Measurements from ENCODE around the gene ZNF717. TPM values are rescaled to one million over a fixed set of nuclear protein-coding genes. Genes with fewer than 3 reads are reported as not detected.
"Not testable (repeated sequence)": the region's sequence is repeated elsewhere in the genome, so short reads cannot be mapped to it uniquely, and the experiment has no call there.

The ZNF717 gene
- 3.7 TPM for polyA plus RNA-seq (2013, experiment 1 of 2)
- polyA plus RNA-seq (2013, experiment 2 of 2) = 4.2 TPM

DNA sequence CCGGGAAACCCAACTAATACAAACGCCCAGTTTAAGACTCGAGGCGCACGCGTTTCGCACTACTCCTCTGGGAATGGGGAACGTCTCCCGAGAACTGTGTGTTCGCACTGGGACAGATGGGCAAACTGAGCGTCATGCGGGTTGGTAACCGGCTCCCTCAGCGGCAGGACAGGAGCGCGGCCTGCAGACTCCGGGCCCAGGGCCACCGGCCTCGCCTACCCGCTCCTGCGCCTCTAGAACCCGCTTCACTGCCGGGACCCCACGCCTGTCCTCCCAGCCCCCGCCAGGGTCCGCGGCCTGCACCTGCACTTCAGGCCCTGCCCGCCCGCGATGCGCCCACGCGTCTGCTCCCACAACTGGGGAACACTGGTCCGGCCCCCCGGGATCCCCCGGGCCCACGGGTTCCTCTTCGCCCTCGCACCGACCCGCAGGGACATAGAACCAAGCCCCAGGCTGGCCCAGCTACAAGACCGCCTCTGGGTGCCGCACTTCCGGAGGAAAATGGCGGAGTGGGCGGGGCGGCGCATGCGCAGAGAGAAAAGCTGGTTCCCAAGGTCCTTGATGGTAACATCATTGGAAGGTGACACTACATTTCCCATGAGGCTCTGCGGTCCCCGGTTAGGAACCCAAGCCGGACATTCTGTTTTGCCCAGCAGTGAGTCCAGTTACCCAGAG, at the start of gene ZNF717:
ZNF717 (minus strand) TSS at position 469 of the 675 bp plus-strand sequence. CDS start 2,187 bp downstream, outside the sequence.
- not testable (repeated sequence) for H3K79me1 ChIP-seq (ENCODE audit: low read length); H3K4me1 ChIP-seq (ENCODE audit: control insufficient read depth, low read depth, low read length); H2BK15ac ChIP-seq (replicated peaks; ENCODE audit: low read depth); H2BK120ac ChIP-seq (ENCODE audit: low read depth, low read length); H3K79me2 ChIP-seq (ENCODE audit: control insufficient read depth, insufficient read depth, low read length); H3K27me3 ChIP-seq (ENCODE audit: insufficient read depth, low read length, poor library complexity); H3K4ac ChIP-seq (ENCODE audit: low read depth, low read length); H2BK5ac ChIP-seq (ENCODE audit: low read length); H4K5ac ChIP-seq (ENCODE audit: low read length); H3K36me3 ChIP-seq (ENCODE audit: control insufficient read depth, insufficient read depth, low read length); H3K27ac ChIP-seq (ENCODE audit: low read depth, low read length); H3K23ac ChIP-seq (ENCODE audit: low read length); H2AK5ac ChIP-seq (ENCODE audit: low read length)
- Histone ChIP-seq H3K4me3 (ENCODE audit: low read length) (peak within 1 kb of the TSS; percentile 9), H3K18ac (ENCODE audit: low read length) (peak within 1 kb of the TSS; percentile 44), H3K56ac (ENCODE audit: low read length) (peak within 1 kb of the TSS; percentile 65), H3K4me2 (ENCODE audit: low read length) (peak within 1 kb of the TSS; percentile 14), H3K9ac (ENCODE audit: low read length) (peak within 1 kb of the TSS; percentile 57), H4K8ac (ENCODE audit: low read depth, low read length) (peak within 1 kb of the TSS; percentile 56)
- DNase-seq = peak; percentile 85
- no CpG with 5 or more reads among the region's 52 CpGs for WGBS (ENCODE audit: extremely low coverage, insufficient coverage, low lambda C conversion rate)

- not testable (repeated sequence) for H3K56ac ChIP-seq (ENCODE audit: low read length); H3K4me2 ChIP-seq (ENCODE audit: low read length); H3K4me3 ChIP-seq (ENCODE audit: low read length); DNase-seq; H3K4ac ChIP-seq (ENCODE audit: low read depth, low read length); H3K23ac ChIP-seq (ENCODE audit: low read length); H4K8ac ChIP-seq (ENCODE audit: low read depth, low read length); H4K5ac ChIP-seq (ENCODE audit: low read length); H3K79me1 ChIP-seq (ENCODE audit: low read length); H3K4me1 ChIP-seq (ENCODE audit: control insufficient read depth, low read depth, low read length); H2BK120ac ChIP-seq (ENCODE audit: low read depth, low read length); H2BK5ac ChIP-seq (ENCODE audit: low read length); H3K79me2 ChIP-seq (ENCODE audit: control insufficient read depth, insufficient read depth, low read length); H2BK15ac ChIP-seq (replicated peaks; ENCODE audit: low read depth); H3K27me3 ChIP-seq (ENCODE audit: insufficient read depth, low read length, poor library complexity); H2AK5ac ChIP-seq (ENCODE audit: low read length); H3K9ac ChIP-seq (ENCODE audit: low read length); H3K18ac ChIP-seq (ENCODE audit: low read length); H3K36me3 ChIP-seq (ENCODE audit: control insufficient read depth, insufficient read depth, low read length); H3K27ac ChIP-seq (ENCODE audit: low read depth, low read length)
- no CpG with 5 or more reads among the region's 1 CpG for WGBS (ENCODE audit: extremely low coverage, insufficient coverage, low lambda C conversion rate)
These were observed 45.7 kb upstream of the ZNF717 start for GRCh38 chr3:75831076-75831475.

DNA sequence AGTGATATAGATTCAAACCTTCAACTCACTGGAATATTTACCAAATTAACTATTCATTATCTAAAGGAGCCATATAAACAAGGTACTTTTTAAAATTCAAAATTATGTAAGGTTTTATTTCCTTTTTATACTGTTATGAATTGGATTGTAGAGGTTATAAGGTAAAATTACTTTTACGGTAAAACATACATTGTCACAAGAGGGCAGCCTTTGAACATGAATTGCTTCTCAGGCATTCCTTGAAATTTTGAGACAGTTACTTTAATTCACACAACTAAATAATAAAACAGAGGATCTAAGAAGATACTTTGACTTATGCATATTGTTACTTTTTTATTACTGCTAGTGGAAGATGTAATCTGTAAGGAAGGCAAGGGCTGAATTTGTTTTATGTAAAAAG, 32.7 kb upstream of the ZNF717 start:
- not testable (repeated sequence) for H3K36me3 ChIP-seq (ENCODE audit: control insufficient read depth, insufficient read depth, low read length); H3K79me1 ChIP-seq (ENCODE audit: low read length); H3K79me2 ChIP-seq (ENCODE audit: control insufficient read depth, insufficient read depth, low read length); H3K4me3 ChIP-seq (ENCODE audit: low read length); H2BK120ac ChIP-seq (ENCODE audit: low read depth, low read length); H3K4me1 ChIP-seq (ENCODE audit: control insufficient read depth, low read depth, low read length); H3K27ac ChIP-seq (ENCODE audit: low read depth, low read length); H3K4me2 ChIP-seq (ENCODE audit: low read length); H3K18ac ChIP-seq (ENCODE audit: low read length); H3K9ac ChIP-seq (ENCODE audit: low read length); H2AK5ac ChIP-seq (ENCODE audit: low read length); H3K23ac ChIP-seq (ENCODE audit: low read length); H4K5ac ChIP-seq (ENCODE audit: low read length); H2BK5ac ChIP-seq (ENCODE audit: low read length); H3K27me3 ChIP-seq (ENCODE audit: insufficient read depth, low read length, poor library complexity); H2BK15ac ChIP-seq (replicated peaks; ENCODE audit: low read depth); H4K8ac ChIP-seq (ENCODE audit: low read depth, low read length); H3K56ac ChIP-seq (ENCODE audit: low read length); H3K4ac ChIP-seq (ENCODE audit: low read depth, low read length)
- no CpG with 5 or more reads among the region's 1 CpG for WGBS (ENCODE audit: extremely low coverage, insufficient coverage, low lambda C conversion rate)
- peak; percentile 4 for DNase-seq

DNA sequence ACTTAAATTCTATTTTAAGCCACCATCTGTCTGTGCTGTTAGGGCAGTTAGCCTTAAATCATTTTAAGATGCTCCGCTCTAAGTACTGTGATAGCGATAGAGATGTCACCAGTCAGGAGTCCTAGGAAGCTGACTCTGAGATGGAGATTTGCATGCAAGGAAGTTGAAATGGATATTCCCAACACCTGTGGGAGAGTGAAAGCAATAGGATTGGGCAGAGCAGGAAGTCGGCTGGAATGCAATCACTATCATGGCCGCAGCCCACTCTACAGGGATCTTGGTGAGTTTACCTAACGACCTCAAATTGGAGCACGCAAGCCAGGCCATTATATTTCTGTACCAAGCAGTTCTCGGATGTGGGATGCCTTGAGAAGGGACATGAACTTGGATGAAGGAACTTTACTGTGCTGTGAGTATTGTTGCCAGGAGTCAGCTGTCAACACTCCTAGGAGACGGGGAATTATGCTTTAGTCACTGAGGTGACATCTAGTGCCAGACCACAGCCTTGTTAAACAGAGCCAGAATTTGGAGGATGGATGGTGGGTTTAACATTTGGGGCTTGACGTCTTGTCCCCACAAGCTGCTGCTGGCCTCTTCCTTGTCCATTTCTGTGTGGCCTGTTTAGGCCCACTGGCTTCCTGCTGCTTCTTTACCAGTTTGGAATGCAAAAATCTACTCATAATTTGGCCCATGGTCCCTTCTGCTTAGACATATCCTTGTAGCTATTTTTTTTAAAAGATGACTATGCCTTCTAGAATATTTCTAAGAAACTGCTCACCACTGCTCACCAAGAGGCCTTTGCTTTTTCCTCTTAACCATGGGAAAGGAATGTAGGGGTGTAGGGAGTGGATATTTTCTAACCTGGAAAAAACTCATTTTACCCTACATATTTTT, 31.2 kb upstream of the ZNF717 start:
- H3K56ac ChIP-seq (ENCODE audit: low read length); H3K4me3 ChIP-seq (ENCODE audit: low read length); H2BK120ac ChIP-seq (ENCODE audit: low read depth, low read length); H3K36me3 ChIP-seq (ENCODE audit: control insufficient read depth, insufficient read depth, low read length); H3K18ac ChIP-seq (ENCODE audit: low read length); H3K79me1 ChIP-seq (ENCODE audit: low read length); H2AK5ac ChIP-seq (ENCODE audit: low read length); H3K23ac ChIP-seq (ENCODE audit: low read length); H4K5ac ChIP-seq (ENCODE audit: low read length); H3K9ac ChIP-seq (ENCODE audit: low read length); H2BK15ac ChIP-seq (replicated peaks; ENCODE audit: low read depth); H3K4me1 ChIP-seq (ENCODE audit: control insufficient read depth, low read depth, low read length); H3K27ac ChIP-seq (ENCODE audit: low read depth, low read length); H2BK5ac ChIP-seq (ENCODE audit: low read length); H3K27me3 ChIP-seq (ENCODE audit: insufficient read depth, low read length, poor library complexity); H3K4me2 ChIP-seq (ENCODE audit: low read length); H3K4ac ChIP-seq (ENCODE audit: low read depth, low read length); H3K79me2 ChIP-seq (ENCODE audit: control insufficient read depth, insufficient read depth, low read length); H4K8ac ChIP-seq (ENCODE audit: low read depth, low read length): not testable (repeated sequence)
- peak; percentile 33 for DNase-seq
- no CpG with 5 or more reads among the region's 9 CpGs for WGBS (ENCODE audit: extremely low coverage, insufficient coverage, low lambda C conversion rate)

DNA sequence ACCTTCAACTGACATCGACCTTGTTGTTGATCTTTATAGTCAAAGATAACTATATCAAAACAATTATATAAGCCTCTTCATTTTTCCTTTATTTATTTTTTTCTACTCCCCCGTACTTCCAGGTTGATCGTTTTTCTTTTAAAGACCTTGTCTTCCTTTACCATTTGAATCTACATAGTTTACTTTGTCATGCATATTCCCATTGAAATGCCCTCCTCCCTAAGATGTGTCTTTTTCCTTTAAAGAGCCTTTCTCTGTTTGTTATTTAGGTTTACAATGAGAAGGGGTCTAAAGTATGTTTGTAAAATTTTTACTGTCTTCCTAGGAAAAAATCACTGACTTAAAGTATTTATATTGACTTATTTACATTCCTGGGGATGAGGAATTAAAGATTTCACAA, 29.4 kb upstream of the ZNF717 start:
- Histone ChIP-seq H3K9ac (ENCODE audit: low read length) (no peak overlapping the region), H3K23ac (ENCODE audit: low read length) (no peak overlapping the region), H2BK5ac (ENCODE audit: low read length) (no peak overlapping the region), H3K4ac (ENCODE audit: low read depth, low read length) (no peak overlapping the region), H2BK15ac (replicated peaks; ENCODE audit: low read depth) (no peak overlapping the region), H2BK120ac (ENCODE audit: low read depth, low read length) (no peak overlapping the region), H3K79me1 (ENCODE audit: low read length) (no peaks in the 10 kb centered on the region), H3K18ac (ENCODE audit: low read length) (no peak overlapping the region), H3K79me2 (ENCODE audit: control insufficient read depth, insufficient read depth, low read length) (no peaks in the 10 kb centered on the region), H2AK5ac (ENCODE audit: low read length) (no peak overlapping the region), H3K27ac (ENCODE audit: low read depth, low read length) (no peak overlapping the region), H3K4me2 (ENCODE audit: low read length) (no peak overlapping the region), H4K8ac (ENCODE audit: low read depth, low read length) (no peak overlapping the region), H3K36me3 (ENCODE audit: control insufficient read depth, insufficient read depth, low read length) (no peaks in the 10 kb centered on the region), H3K4me1 (ENCODE audit: control insufficient read depth, low read depth, low read length) (no peaks in the 10 kb centered on the region), H3K4me3 (ENCODE audit: low read length) (no peak overlapping the region), H3K56ac (ENCODE audit: low read length) (no peak overlapping the region), H4K5ac (ENCODE audit: low read length) (no peak overlapping the region), H3K27me3 (ENCODE audit: insufficient read depth, low read length, poor library complexity) (no peaks in the 10 kb centered on the region)
- no peak for DNase-seq
- WGBS (ENCODE audit: extremely low coverage, insufficient coverage, low lambda C conversion rate) = no CpG with 5 or more reads among the region's 3 CpGs

All from mesendoderm (in vitro differentiated cells).